AG09319 (cell line): ENCODE measurements around the gene POMT2.

Source experiments
- DNase-seq: peaks from one replicate; pipeline ENCODE4 v3.0.0-alpha.2; 2010; ENCODE audit warnings: low read depth; ENCODE audit errors: extremely low read depth
- CTCF ChIP-seq: IDR thresholded peaks from 2 replicates; pipeline ENCODE4 v1.5.1; 2011; ENCODE audit warnings: low read depth, mild to moderate bottlenecking, inconsistent platforms, low read length, moderate library complexity

Gene POMT2

GRCh38 chr14:77228056-77228455 is 92.6 kb downstream of the POMT2 start:
- no peak for TF ChIP-seq CTCF
- DNase-seq = no peak

GRCh38 chr14:77225892-77226557 is 94.7 kb downstream of the POMT2 start:
- no peak for TF ChIP-seq CTCF
- no peak for DNase-seq

- no peak for DNase-seq
- TF ChIP-seq CTCF = no peak
These were observed 95.4 kb downstream of the POMT2 start for GRCh38 chr14:77225254-77225653.
